Hepatocyte (in vitro differentiated cells): Measurements from ENCODE around the gene IL12RB2. TPM values are rescaled to one million over a fixed set of nuclear protein-coding genes. Genes with fewer than 3 reads are reported as not detected.
A peak's percentile ranks its signal among the peaks of the same experiment; 100 is the strongest.

Source experiments
- DNase-seq: peaks from one replicate; pipeline ENCODE4 v3.0.0-alpha.2; 2016; ENCODE audit warnings: low spot score
- H2AFZ ChIP-seq: fragments of 200-600 bp; sonication (generic); 2 replicates; pipeline ENCODE4 v1.6.0; 2016; ENCODE audit warnings: antibody characterized with exemption, mild to moderate bottlenecking
- H3K27ac ChIP-seq: fragments of 200-600 bp; sonication (generic); 2 replicates; pipeline ENCODE4 v1.5.1; 2016; ENCODE audit warnings: mild to moderate bottlenecking
- H3K27me3 ChIP-seq: fragments of 200-600 bp; sonication (generic); 2 replicates; pipeline ENCODE4 v1.6.1; 2016
- H3K36me3 ChIP-seq: fragments of 200-600 bp; sonication (generic); replicated peaks from 2 replicates; pipeline ENCODE4 v1.5.1; 2016; ENCODE audit warnings: low read depth; ENCODE audit not compliant: insufficient read depth
- H3K4me1 ChIP-seq: fragments of 200-600 bp; sonication (generic); 2 replicates; pipeline ENCODE4 v1.5.1; 2016; ENCODE audit warnings: mild to moderate bottlenecking, moderate library complexity; ENCODE audit not compliant: insufficient read depth
- H3K4me2 ChIP-seq: fragments of 200-600 bp; sonication (generic); 2 replicates; pipeline ENCODE4 v1.6.0; 2016
- H3K4me3 ChIP-seq: fragments of 200-600 bp; sonication (generic); 2 replicates; pipeline ENCODE4 v1.5.1; 2016; ENCODE audit warnings: mild to moderate bottlenecking
- H3K79me2 ChIP-seq: fragments of 200-600 bp; sonication (generic); 2 replicates; pipeline ENCODE4 v1.6.0; 2017; ENCODE audit warnings: mild to moderate bottlenecking
- H3K9me2 ChIP-seq: fragments of 200-600 bp; sonication (generic); replicated peaks from 2 replicates; pipeline ENCODE4 v1.6.0; 2017; ENCODE audit warnings: mild to moderate bottlenecking; ENCODE audit not compliant: insufficient read depth
- H3K9me3 ChIP-seq: fragments of 200-600 bp; sonication (generic); 2 replicates; pipeline ENCODE4 v1.5.1; 2016; ENCODE audit warnings: low read depth, mild to moderate bottlenecking
- H4K20me1 ChIP-seq: fragments of 200-600 bp; sonication (generic); 2 replicates; pipeline ENCODE4 v1.6.0; 2016; ENCODE audit warnings: mild to moderate bottlenecking; ENCODE audit not compliant: insufficient read depth, poor library complexity, severe bottlenecking
- EZH2 ChIP-seq: fragments of 200-600 bp; sonication (generic); IDR thresholded peaks from 2 replicates; pipeline ENCODE4 v1.6.1; 2016; ENCODE audit warnings: antibody characterized with exemption, mild to moderate bottlenecking, borderline replicate concordance
- EZH2phosphoT487 ChIP-seq: fragments of 200-600 bp; sonication (generic); IDR thresholded peaks from one replicate; pipeline ENCODE4 v1.6.1; 2018; ENCODE audit warnings: antibody characterized with exemption, mild to moderate bottlenecking, low read depth, moderate library complexity; ENCODE audit not compliant: unreplicated experiment, severe bottlenecking
- WGBS: methylation state at CpG from one replicate; pipeline ENCODE4 v1.1.6; 2016; ENCODE audit warnings: low lambda C conversion rate; ENCODE audit errors: missing lambda C conversion rate; 5-methylcytosine and 5-hydroxymethylcytosine counted together
- polyA plus RNA-seq: library from polyadenylated mRNA; unstranded; fragments of >200 nt; fragmentation: Nextera tagmentation; extraction: Ambion mirVana; gene quantifications from 2 replicates; pipeline ENCODE4 v1.2.1, GENCODE V29; 2016
- total RNA-seq: library from RNA; depleted of rRNA; stranded (reverse); fragments of >200 nt; gene quantifications from 2 replicates; pipeline ENCODE4 v1.2.3, GENCODE V29; 2014
- TF ChIP-seq, protein P1 (sequence below): fragments of 200-600 bp; sonication (generic); IDR thresholded peaks from 2 replicates; pipeline ENCODE4 v1.5.1; 2016; ENCODE audit warnings: antibody characterized with exemption, mild to moderate bottlenecking; ENCODE audit not compliant: poor library complexity

The IL12RB2 gene
- total and polyA plus RNA-seq, 2 experiments from 2014 or later, result 0.47 TPM; not detected in 1

DNA sequence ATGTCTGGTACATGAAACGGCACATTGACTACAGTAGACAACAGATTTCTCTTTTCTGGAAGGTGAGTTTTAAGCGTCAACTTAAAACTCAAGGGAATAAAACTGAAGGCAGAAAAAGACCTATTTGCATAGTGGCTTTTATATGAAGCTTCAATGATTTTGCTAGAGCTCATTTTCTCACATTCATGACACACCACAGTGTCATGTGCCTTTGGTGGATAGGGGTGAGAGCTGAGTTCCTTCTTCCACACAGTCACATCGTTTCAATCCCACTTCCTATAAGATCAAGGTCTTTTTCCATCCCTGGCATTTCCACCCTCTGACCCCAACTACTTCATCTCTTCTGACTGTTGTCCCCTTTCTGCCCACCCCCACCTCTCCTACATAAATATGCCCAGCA, 31.0 kb downstream of the IL12RB2 start:
- H3K9me3 ChIP-seq, result no peaks in the 10 kb centered on the region
- no peaks in the 10 kb centered on the region for H3K27me3 ChIP-seq
- TF ChIP-seq EZH2phosphoT487 (no peak), EZH2 (no peak)
- TF ChIP-seq, protein P1, sequence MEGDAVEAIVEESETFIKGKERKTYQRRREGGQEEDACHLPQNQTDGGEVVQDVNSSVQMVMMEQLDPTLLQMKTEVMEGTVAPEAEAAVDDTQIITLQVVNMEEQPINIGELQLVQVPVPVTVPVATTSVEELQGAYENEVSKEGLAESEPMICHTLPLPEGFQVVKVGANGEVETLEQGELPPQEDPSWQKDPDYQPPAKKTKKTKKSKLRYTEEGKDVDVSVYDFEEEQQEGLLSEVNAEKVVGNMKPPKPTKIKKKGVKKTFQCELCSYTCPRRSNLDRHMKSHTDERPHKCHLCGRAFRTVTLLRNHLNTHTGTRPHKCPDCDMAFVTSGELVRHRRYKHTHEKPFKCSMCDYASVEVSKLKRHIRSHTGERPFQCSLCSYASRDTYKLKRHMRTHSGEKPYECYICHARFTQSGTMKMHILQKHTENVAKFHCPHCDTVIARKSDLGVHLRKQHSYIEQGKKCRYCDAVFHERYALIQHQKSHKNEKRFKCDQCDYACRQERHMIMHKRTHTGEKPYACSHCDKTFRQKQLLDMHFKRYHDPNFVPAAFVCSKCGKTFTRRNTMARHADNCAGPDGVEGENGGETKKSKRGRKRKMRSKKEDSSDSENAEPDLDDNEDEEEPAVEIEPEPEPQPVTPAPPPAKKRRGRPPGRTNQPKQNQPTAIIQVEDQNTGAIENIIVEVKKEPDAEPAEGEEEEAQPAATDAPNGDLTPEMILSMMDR, result no peak
- whole genome bisulfite sequencing, result 90% methylated on average over 3 of the region's 3 CpGs
- H3K4me1 ChIP-seq, result no peaks in the 10 kb centered on the region
- no peak overlapping the region for H2AFZ ChIP-seq
- H3K36me3 ChIP-seq, result no peaks in the 10 kb centered on the region
- H3K9me2 ChIP-seq, result no peaks in the 10 kb centered on the region
- H3K79me2 ChIP-seq, result no peaks in the 10 kb centered on the region
- no peak overlapping the region for H3K4me2 ChIP-seq
- H3K4me3 ChIP-seq, result no peak overlapping the region
- H3K27ac ChIP-seq, result no peak overlapping the region
- DNase-seq, result no peak
- H4K20me1 ChIP-seq, result no peaks in the 10 kb centered on the region

DNA sequence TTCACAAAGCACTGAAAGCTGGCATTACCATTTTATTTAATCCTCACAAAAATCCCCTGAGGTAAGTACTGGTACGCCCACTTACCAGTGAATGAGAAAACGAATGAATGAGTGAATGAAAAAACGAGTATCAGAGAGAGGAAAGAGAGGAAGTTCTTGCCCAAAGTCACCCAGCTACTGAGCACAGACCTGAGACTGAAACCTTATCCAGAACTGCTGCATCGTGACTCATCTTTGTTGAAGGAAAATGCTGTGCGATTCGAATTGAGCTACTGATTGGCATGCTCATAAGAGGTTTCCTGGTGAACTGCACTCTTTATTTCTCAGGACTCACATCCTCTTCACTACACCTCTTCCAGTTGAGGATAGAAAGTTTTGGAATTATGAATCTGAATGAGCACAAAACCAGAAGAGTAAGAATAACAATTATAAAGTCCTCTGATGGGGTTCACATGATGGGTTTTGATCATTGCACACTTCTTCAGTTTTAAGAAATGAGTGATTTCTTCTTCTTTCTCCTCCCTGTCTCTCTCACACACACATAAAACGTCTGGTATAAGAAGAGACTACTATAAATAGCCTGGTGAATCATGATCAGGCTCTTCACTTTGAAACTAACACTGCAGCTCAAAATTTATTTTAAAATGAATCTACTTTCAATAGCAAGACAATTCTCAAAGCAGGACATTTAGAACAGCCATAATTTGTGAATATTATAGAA, 32.1 kb downstream of the IL12RB2 start:
- Histone ChIP-seq H2AFZ (no peak overlapping the region), H3K27me3 (no peaks in the 10 kb centered on the region), H3K27ac (no peak overlapping the region), H3K9me3 (no peaks in the 10 kb centered on the region), H4K20me1 (no peaks in the 10 kb centered on the region), H3K9me2 (no peaks in the 10 kb centered on the region), H3K79me2 (no peaks in the 10 kb centered on the region), H3K4me1 (no peaks in the 10 kb centered on the region), H3K36me3 (no peaks in the 10 kb centered on the region), H3K4me3 (no peak overlapping the region), H3K4me2 (no peak overlapping the region)
- TF ChIP-seq EZH2 (no peak), EZH2phosphoT487 (no peak)
- TF ChIP-seq, protein P1, result no peak
- WGBS, result 75% methylated on average over 7 of the region's 7 CpGs
- DNase-seq, result peak; percentile 23

DNA sequence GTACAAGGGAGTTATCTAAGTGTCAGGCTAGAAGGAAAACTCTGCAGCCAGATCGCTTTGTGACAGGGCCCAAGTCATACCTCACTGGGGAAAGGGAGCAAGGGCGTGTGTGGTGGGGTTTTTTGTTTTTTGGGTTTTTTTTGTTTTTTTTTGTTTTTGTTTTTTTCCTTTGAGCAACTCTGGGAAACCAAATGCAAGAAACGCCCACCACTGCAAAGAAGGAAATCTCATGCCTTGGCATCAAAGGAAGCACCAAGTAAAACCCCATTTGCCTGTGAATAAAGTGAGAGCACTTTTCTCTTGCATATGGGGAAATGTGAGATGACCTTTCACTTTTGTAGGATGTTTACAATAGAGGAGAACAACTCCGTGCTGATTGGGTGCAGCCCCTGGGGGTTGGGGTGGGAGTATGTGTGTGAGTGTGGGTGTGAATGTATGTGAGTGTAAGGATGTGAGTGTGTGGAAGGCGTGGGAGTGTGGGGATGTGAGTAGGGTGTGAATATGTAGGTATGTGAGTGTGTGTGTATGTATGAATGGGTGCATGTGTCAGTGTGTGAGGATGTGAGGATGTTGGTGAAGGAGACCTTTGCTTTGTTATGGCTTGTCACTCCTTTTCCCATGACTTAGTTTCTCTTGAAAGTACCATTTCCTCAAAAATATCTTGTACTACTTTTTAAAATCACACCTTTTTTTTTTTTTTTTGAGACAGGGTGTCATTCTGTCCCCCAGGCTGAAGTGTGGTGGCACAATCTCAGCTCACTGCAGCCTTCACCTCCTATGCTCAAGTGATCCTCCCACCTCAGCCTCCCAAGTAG, 34.6 kb downstream of the IL12RB2 start:
- no peaks in the 10 kb centered on the region for H3K79me2 ChIP-seq
- no peak for DNase-seq
- no peaks in the 10 kb centered on the region for H4K20me1 ChIP-seq
- 48% methylated on average over 5 of the region's 5 CpGs for WGBS
- no peaks in the 10 kb centered on the region for H3K36me3 ChIP-seq
- no peak overlapping the region for H3K4me3 ChIP-seq
- TF ChIP-seq EZH2phosphoT487 (no peak), EZH2 (no peak)
- TF ChIP-seq, protein P1, result no peak
- H3K27me3 ChIP-seq, result no peaks in the 10 kb centered on the region
- no peaks in the 10 kb centered on the region for H3K9me3 ChIP-seq
- no peaks in the 10 kb centered on the region for H3K9me2 ChIP-seq
- H2AFZ ChIP-seq, result no peak overlapping the region
- no peaks in the 10 kb centered on the region for H3K4me1 ChIP-seq
- no peak overlapping the region for H3K4me2 ChIP-seq
- H3K27ac ChIP-seq, result no peak overlapping the region
